MM.1S (cell line): Measurements from ENCODE around the gene PAQR9.

ENCODE experiments used
- DNase-seq: peaks from one replicate; pipeline ENCODE4 v3.0.0-alpha.2; 2015
- H2AFZ ChIP-seq: fragments of 300-600 bp; sonication (generic); 2 replicates; pipeline ENCODE4 v1.6.0; 2016; ENCODE audit warnings: antibody characterized with exemption, low read length
- H3F3A ChIP-seq: fragments of 300-600 bp; sonication (generic); 2 replicates; pipeline ENCODE4 v1.6.1; 2016; ENCODE audit warnings: mild to moderate bottlenecking, antibody characterized with exemption, low read length, moderate library complexity, mixed read lengths; ENCODE audit not compliant: insufficient read depth
- H3K27ac ChIP-seq: fragments of 300-600 bp; sonication (generic); 2 replicates; pipeline ENCODE4 v1.5.1; 2016; ENCODE audit warnings: mild to moderate bottlenecking, low read length
- H3K27me3 ChIP-seq: fragments of 300-600 bp; sonication (generic); replicated peaks from 2 replicates; pipeline ENCODE4 v1.6.0; 2016; ENCODE audit warnings: low read length; ENCODE audit not compliant: insufficient read depth
- H3K36me3 ChIP-seq: fragments of 300-600 bp; sonication (generic); replicated peaks from 2 replicates; pipeline ENCODE4 v1.6.1; 2016; ENCODE audit warnings: mild to moderate bottlenecking, low read length, mixed read lengths; ENCODE audit not compliant: insufficient read depth
- H3K4me1 ChIP-seq: fragments of 300-600 bp; sonication (generic); 2 replicates; pipeline ENCODE4 v1.6.1; 2016; ENCODE audit warnings: low read length, mixed read lengths
- H3K4me2 ChIP-seq: fragments of 300-600 bp; sonication (generic); 2 replicates; pipeline ENCODE4 v1.6.0; 2016; ENCODE audit warnings: low read depth, low read length
- H3K4me3 ChIP-seq: fragments of 300-600 bp; sonication (generic); 2 replicates; pipeline ENCODE4 v1.5.1; 2016; ENCODE audit warnings: low read length, mixed read lengths
- H3K79me2 ChIP-seq: fragments of 300-600 bp; sonication (generic); 2 replicates; pipeline ENCODE4 v1.6.1; 2016; ENCODE audit warnings: mixed run types, low read length, mixed read lengths
- H3K9ac ChIP-seq: fragments of 300-600 bp; sonication (generic); 2 replicates; pipeline ENCODE4 v1.6.1; 2016; ENCODE audit warnings: low read length, mixed read lengths
- H3K9me2 ChIP-seq: fragments of 300-600 bp; sonication (generic); replicated peaks from 2 replicates; pipeline ENCODE4 v1.6.1; 2016; ENCODE audit warnings: mild to moderate bottlenecking, low read length, mixed read lengths; ENCODE audit not compliant: insufficient read depth
- H3K9me3 ChIP-seq: fragments of 300-600 bp; sonication (generic); replicated peaks from 2 replicates; pipeline ENCODE4 v1.6.1; 2016; ENCODE audit warnings: mild to moderate bottlenecking, low read length, mixed read lengths; ENCODE audit not compliant: insufficient read depth
- H4K20me1 ChIP-seq: fragments of 300-600 bp; sonication (generic); 2 replicates; pipeline ENCODE4 v1.6.1; 2016; ENCODE audit warnings: mild to moderate bottlenecking, low read length, moderate library complexity, mixed read lengths; ENCODE audit not compliant: insufficient read depth
- CTCF ChIP-seq: fragments of 300-600 bp; sonication (generic); IDR thresholded peaks from 2 replicates; pipeline ENCODE4 v1.5.1; 2016; ENCODE audit warnings: antibody characterized with exemption, low read length, mixed read lengths
- EZH2 ChIP-seq: fragments of 300-600 bp; sonication (generic); optimal IDR thresholded peaks from 2 replicates; pipeline ENCODE3; 2017; ENCODE audit warnings: low read depth, mild to moderate bottlenecking, antibody characterized with exemption, low read length, mixed read lengths
- EZH2phosphoT487 ChIP-seq: fragments of 300-600 bp; sonication (generic); IDR thresholded peaks from 2 replicates; pipeline ENCODE4 v1.6.1; 2018; ENCODE audit warnings: antibody characterized with exemption, low read length

Gene PAQR9

GRCh38 chr3:143001369-143002082 is 38.1 kb upstream of the PAQR9 start, which contains the start of gene U2SURP:
Gene U2SURP (plus strand): TSS chr3:143001570. CDS start chr3:143001629, 59 bp downstream.
- Histone ChIP-seq H3K79me2 (peaks cover 59% of the 10 kb centered on the region), H3K27ac (peak within 1 kb of the TSS; percentile 84), H3K9me3 (no peaks in the 10 kb centered on the region), H3K4me2 (peak within 1 kb of the TSS; percentile 78), H4K20me1 (peaks cover 17% of the 10 kb centered on the region), H3K36me3 (no peaks in the 10 kb centered on the region), H3K4me1 (no peaks in the 10 kb centered on the region), H3K4me3 (peak within 1 kb of the TSS; percentile 99), H3K9ac (peak within 1 kb of the TSS; percentile 93), H3K27me3 (no peaks in the 10 kb centered on the region), H2AFZ (peak within 1 kb of the TSS; percentile 94), H3F3A (peaks cover 16% of the 10 kb centered on the region), H3K9me2 (no peaks in the 10 kb centered on the region)
- DNase-seq, result peak; percentile 98
- TF ChIP-seq EZH2phosphoT487 (no peak), CTCF (no peak), EZH2 (no peak)

GRCh38 chr3:143001034-143001368 is 37.5 kb upstream of the PAQR9 start:
- no peaks in the 10 kb centered on the region for H3K9me2 ChIP-seq
- H3K9me3 ChIP-seq, result no peaks in the 10 kb centered on the region
- H3K4me2 ChIP-seq, result peak overlapping the region; percentile 63
- no peaks in the 10 kb centered on the region for H3K4me1 ChIP-seq
- peak overlapping the region; percentile 82 for H2AFZ ChIP-seq
- H3K9ac ChIP-seq, result peak overlapping the region; percentile 93
- no peaks in the 10 kb centered on the region for H3K27me3 ChIP-seq
- no peaks in the 10 kb centered on the region for H3K36me3 ChIP-seq
- no peak for TF ChIP-seq CTCF
- no peak for TF ChIP-seq EZH2
- TF ChIP-seq EZH2phosphoT487, result no peak
- DNase-seq, result no peak
- peak overlapping the region; percentile 99 for H3K4me3 ChIP-seq
- H3F3A ChIP-seq, result peaks cover 16% of the 10 kb centered on the region
- peaks cover 12% of the 10 kb centered on the region for H4K20me1 ChIP-seq
- H3K27ac ChIP-seq, result peak overlapping the region; percentile 84
- H3K79me2 ChIP-seq, result peaks cover 54% of the 10 kb centered on the region

GRCh38 chr3:143000528-143000927 is 37.1 kb upstream of the PAQR9 start:
- TF ChIP-seq EZH2 (no peak), EZH2phosphoT487 (no peak), CTCF (no peak)
- peak overlapping the region; percentile 82 for H2AFZ ChIP-seq
- no peaks in the 10 kb centered on the region for H3K4me1 ChIP-seq
- H3K9me2 ChIP-seq, result no peaks in the 10 kb centered on the region
- H4K20me1 ChIP-seq, result peaks cover 7% of the 10 kb centered on the region
- H3K27ac ChIP-seq, result peak overlapping the region; percentile 84
- H3F3A ChIP-seq, result peaks cover 16% of the 10 kb centered on the region
- H3K79me2 ChIP-seq, result peaks cover 49% of the 10 kb centered on the region
- no peaks in the 10 kb centered on the region for H3K27me3 ChIP-seq
- DNase-seq, result no peak
- peak overlapping the region; percentile 63 for H3K4me2 ChIP-seq
- no peaks in the 10 kb centered on the region for H3K9me3 ChIP-seq
- peak overlapping the region; percentile 93 for H3K9ac ChIP-seq
- no peaks in the 10 kb centered on the region for H3K36me3 ChIP-seq
- peak overlapping the region; percentile 99 for H3K4me3 ChIP-seq
